ENCODE results near the gene NRIP2.
A peak's percentile ranks its signal among the peaks of the same experiment; 100 is the strongest.

NRIP2 gene

GRCh38 chr12:2844786-2845185 is 10.0 kb upstream of the NRIP2 start:
- FAIRE-seq: no peak

DNA sequence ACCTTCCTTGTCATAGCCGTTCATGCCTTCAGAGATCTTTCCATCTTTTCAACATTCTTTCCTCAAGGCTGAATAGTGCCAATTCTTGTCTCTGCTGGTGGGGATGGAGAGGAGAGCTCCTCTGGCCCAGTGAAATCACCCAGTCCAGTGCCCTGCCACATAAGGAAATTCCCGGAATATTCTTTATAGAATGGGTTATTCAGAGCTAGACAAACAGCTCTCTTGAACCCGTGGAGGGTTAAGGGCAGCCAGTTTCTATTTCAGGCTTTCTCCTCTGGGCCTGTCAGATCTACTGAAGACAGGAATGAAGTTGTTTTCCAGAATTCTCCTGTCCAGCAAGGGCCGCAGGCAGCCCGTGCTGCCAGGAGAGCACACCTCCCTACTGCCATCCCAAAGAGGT is 8.1 kb upstream of the NRIP2 start:
- FAIRE-seq: no peak

- no peak for FAIRE-seq
These were observed 6.3 kb upstream of the NRIP2 start for GRCh38 chr12:2841056-2841650.

DNA sequence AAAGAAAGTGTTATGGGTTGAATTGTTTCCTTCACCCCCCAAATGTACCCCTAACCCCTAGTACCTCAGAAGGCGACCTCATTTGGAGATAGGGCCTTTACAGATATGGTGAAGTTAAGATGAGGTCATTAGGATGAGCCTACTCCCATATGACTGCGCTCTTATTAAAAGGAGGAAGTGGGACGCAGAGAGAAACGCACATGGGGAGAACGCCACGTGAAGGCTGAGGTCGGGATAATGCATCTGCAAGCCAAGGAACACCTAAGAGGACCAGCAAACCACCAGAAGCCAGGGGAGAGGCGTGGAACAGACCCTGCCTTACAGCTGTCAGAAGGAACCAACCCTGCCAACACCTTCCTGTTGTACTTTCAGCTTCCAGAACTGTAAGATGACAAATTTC is 1.7 kb upstream of the NRIP2 start:
- FAIRE-seq: no peak

DNA sequence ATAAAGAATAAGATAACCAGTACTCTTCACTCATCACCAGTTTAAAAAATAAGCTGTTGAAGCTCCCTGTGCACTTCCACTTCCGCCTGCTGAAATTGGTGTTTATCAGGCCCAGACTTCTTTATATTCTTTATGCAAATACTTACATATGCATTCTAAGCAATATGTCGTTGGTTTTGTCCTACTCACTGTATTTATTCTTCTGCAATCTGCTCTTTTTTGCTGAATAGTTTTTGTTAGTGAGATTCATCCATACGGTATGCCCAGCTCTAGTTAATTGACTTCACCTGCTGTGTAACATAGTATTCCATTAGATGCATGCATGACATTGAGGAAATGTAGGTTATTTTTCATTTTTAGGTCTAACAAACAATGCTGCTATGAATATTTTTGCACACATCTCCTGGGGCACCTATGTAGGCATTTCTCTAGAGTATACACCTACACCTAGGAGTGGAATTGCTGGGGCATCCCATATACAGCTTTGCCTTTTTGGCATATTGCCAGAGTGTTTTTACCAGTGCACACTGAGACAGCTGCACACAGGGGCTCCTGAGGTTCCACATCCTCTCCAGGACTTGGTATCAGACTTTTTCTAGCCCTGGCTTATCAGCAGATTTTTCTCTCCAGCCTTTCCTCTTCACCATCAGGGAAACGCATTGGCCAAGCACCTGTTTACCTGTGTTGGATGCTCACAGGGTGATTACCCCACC is 1.0 kb upstream of the NRIP2 start:
- FAIRE-seq: no peak

GRCh38 chr12:2833810-2834209 is 1.0 kb downstream of the NRIP2 start:
- FAIRE-seq: no peak

DNA sequence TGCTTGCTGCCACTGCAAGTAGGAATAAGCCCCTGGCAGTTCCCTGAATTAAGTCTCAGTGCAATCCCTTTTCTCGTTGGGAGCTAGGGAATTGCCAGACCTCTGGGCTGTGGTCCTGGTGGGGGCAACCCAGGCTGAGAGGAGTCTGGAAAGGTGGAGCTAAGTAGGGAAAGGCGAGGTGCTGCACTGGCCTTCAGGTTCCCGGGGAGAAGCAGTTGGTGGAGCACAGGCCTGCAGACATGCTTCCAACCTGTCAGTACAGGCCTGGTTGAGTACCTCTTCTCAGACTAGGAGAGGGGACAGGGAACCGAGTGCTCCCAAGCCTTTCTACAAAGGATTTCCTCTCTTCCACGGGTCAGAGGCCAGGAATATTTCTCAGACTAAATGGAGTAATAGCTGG is 1.5 kb downstream of the NRIP2 start:
- no peak for FAIRE-seq

DNA sequence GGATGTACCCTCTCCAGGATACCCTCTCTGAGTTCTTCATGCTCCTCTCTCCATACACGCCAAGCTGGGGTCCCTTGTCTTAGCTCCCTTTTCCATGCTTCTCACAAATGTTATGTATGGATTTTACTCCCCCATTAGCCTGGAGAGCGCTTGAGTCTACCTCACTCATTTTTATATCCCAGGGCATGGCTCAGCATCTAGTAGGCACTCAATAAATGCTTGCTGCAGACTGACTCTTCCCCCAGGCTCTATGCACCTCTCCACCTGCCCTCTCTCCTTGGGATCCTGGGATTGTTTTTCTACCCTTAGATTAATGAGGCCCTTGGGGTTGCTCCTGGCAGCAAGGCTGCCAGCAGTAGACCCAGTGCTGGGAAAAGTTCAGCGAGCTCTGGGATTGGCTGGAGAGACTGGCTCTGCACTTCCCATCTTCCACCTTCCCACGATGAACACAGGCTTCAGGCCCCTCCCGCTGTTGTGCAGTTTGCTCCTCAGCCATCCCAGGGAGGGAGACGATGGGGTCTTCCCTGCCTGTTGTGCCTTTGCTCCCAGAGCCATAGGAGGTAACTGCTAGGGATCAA is 2.2 kb downstream of the NRIP2 start:
- FAIRE-seq: no peak

- FAIRE-seq: no peak
These were observed 5.6 kb downstream of the NRIP2 start for GRCh38 chr12:2829275-2829674.

DNA sequence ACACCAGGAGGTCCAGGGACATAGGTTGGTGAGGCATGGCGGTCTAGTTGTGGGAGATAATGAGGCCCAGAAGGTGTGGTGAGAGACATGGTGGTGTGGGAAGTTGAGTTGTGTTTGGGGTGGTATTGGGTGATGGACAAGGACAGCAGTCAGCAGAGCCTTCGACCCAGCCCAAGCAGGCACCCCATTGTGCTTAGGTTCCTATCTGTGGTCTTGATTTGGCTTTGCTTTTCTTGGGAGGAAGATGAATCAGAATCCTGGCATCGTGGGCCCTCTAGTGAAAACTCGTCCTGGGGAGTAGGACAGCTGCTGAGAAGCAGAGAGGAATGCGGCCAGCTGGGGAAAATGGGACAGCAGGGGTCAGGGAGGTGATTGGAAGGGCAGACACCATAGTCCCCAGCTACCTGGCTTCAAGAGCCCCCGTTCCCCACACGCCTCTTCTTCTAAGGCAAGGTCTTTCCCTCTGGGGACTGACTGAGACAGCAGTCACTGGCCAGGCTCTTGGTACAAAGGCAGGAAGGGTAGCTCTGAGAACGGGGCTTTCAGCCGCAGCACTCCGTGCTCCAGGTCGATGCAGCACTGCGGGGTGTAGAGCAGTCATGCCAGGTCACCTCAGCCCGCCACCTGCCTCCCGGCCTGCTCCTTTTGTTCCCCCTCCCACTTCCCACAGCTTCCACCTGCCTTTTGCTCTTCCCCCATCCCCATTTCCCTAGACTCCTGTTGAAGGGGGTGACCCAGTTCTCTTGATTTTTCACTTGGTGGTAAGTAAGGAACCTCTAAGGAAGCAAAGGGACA is 7.9 kb downstream of the NRIP2 start:
- FAIRE-seq: no peak

GRCh38 chr12:2826036-2826435 is 8.8 kb downstream of the NRIP2 start:
- FAIRE-seq: no peak

- FAIRE-seq: no peak
These were observed 9.7 kb downstream of the NRIP2 start for GRCh38 chr12:2825132-2825531.

- no peak for FAIRE-seq
These were observed 10.3 kb downstream of the NRIP2 start for GRCh38 chr12:2824541-2824940.

GRCh38 chr12:2823483-2823882 is 11.4 kb downstream of the NRIP2 start:
- no peak for FAIRE-seq

- FAIRE-seq: no peak
These were observed 14.4 kb downstream of the NRIP2 start for GRCh38 chr12:2820432-2820831.

- FAIRE-seq: no peak
These were observed 15.0 kb downstream of the NRIP2 start for GRCh38 chr12:2819810-2820209.

DNA sequence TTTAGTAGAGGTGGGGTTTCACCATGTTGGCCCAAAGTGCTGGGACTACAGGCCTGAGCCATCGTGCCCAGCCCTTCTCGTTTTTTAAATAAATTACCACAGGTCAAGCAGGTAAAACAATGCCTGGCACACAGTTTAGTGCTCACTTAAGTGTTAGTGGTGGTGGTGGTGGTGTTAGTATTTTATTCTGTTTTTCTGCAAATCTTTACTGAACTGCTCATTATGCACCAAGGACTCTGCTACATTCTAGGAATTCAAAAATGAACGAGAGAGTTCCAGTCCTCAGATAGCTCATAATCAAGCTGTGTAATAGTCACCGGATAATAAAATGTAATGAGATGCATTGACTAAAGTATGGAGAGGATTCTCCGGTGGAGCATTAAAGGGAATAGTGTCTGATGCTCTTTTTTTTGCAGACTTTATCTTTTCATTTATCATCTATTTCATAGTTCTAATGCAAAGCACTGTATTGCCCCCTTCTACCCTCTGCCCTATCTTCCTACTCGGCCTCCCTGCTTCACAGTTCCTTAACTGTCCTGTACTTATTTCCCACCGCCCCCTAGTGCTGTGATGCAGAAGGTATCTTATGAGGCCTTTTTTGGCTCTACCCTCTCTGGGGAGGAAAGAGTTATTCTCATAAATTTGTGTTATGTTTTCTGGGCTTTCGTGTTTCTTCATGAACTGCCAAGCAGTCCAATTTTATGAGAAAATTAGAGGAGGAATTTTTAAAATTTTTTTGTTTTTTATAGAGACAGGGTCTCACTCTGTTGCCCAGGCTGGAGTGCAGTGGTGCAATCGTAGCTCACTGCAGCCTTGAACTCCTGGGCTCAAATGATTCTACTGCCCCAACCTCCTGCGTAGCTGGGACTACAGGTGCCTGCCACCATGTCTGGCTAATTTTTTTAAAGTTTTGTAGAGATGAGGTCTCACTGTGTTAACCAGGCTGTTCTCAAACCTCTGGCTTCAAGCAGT is 21.3 kb downstream of the NRIP2 start:
- no peak for FAIRE-seq

GRCh38 chr12:2812290-2813213 is 22.3 kb downstream of the NRIP2 start, which contains the start of gene ITFG2:
Gene ITFG2, plus strand, starts transcription at chr12:2812668. Its CDS starts 93 bp downstream, at chr12:2812761.
- peak; percentile 84 for FAIRE-seq

- FAIRE-seq: no peak
These were observed 23.0 kb downstream of the NRIP2 start for GRCh38 chr12:2811801-2812200.

DNA sequence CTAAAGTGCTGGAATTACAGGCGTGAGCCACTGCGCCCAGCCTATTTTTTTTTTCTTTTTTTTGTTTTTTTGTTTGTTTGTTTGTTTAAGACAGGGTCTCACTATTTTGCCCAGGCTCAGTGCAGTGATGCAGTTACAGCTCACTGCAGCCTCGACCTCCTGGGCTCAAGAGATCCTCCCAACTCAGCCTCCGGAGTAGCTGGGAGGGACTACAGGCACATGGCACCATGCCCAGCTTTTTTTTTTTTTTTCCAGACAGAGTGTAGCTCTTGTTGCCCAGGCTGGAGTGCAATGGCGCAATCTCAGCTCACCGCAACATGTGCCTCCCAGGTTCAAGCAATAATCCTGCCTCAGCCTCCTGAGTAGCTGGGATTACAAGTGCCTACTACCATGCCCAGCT is 28.1 kb downstream of the NRIP2 start:
- no peak for FAIRE-seq

GRCh38 chr12:2805143-2805520 is 29.7 kb downstream of the NRIP2 start:
- FAIRE-seq: no peak
